ENCODE measurements around the gene STH.

STH gene

DNA sequence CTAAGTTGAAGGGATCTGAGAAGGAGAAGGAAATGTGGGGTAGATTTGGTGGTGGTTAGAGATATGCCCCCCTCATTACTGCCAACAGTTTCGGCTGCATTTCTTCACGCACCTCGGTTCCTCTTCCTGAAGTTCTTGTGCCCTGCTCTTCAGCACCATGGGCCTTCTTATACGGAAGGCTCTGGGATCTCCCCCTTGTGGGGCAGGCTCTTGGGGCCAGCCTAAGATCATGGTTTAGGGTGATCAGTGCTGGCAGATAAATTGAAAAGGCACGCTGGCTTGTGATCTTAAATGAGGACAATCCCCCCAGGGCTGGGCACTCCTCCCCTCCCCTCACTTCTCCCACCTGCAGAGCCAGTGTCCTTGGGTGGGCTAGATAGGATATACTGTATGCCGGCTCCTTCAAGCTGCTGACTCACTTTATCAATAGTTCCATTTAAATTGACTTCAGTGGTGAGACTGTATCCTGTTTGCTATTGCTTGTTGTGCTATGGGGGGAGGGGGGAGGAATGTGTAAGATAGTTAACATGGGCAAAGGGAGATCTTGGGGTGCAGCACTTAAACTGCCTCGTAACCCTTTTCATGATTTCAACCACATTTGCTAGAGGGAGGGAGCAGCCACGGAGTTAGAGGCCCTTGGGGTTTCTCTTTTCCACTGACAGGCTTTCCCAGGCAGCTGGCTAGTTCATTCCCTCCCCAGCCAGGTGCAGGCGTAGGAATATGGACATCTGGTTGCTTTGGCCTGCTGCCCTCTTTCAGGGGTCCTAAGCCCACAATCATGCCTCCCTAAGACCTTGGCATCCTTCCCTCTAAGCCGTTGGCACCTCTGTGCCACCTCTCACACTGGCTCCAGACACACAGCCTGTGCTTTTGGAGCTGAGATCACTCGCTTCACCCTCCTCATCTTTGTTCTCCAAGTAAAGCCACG, 28.3 kb downstream of the STH start:
- TF ChIP-seq, protein P1, sequence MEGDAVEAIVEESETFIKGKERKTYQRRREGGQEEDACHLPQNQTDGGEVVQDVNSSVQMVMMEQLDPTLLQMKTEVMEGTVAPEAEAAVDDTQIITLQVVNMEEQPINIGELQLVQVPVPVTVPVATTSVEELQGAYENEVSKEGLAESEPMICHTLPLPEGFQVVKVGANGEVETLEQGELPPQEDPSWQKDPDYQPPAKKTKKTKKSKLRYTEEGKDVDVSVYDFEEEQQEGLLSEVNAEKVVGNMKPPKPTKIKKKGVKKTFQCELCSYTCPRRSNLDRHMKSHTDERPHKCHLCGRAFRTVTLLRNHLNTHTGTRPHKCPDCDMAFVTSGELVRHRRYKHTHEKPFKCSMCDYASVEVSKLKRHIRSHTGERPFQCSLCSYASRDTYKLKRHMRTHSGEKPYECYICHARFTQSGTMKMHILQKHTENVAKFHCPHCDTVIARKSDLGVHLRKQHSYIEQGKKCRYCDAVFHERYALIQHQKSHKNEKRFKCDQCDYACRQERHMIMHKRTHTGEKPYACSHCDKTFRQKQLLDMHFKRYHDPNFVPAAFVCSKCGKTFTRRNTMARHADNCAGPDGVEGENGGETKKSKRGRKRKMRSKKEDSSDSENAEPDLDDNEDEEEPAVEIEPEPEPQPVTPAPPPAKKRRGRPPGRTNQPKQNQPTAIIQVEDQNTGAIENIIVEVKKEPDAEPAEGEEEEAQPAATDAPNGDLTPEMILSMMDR (IDR thresholded peaks at IDR 0.05; ENCODE audit: control insufficient read depth, insufficient read depth, low read depth, low read length, missing control alignments): no peak
- DNase-seq (ENCODE audit: low read depth): no peak
- H3K4me3 ChIP-seq (ENCODE audit: control insufficient read depth, low read depth, low read length): no peak overlapping the region

GRCh38 chr17:46027976-46028325, 28.9 kb downstream of the STH start:
- TF ChIP-seq, protein P1 (IDR thresholded peaks at IDR 0.05; ENCODE audit: control insufficient read depth, insufficient read depth, low read depth, low read length, missing control alignments): no peak
- no peak for DNase-seq (ENCODE audit: low read depth)
- H3K4me3 ChIP-seq (ENCODE audit: control insufficient read depth, low read depth, low read length): no peak overlapping the region

DNA sequence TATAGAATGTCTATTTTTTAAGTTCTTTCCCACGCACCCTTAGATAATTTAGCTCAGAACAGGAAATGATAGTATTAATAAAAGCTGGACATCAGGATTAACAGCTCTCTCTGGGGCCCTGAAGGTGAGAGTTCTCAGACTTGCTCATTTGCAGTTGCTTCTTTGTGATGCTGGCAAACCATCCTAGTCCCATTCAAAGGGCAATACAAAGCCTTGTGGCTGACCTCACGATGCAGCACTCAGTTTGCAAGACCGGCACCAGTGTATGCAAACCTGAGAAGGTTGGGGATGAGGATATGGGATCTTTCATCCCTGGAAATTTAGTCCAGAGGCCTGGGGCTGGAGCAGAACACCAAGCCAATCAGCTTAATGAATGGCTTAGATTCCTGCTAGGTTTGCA, 29.3 kb downstream of the STH start:
- H3K4me3 ChIP-seq (ENCODE audit: control insufficient read depth, low read depth, low read length): no peak overlapping the region
- TF ChIP-seq, protein P1 (IDR thresholded peaks at IDR 0.05; ENCODE audit: control insufficient read depth, insufficient read depth, low read depth, low read length, missing control alignments): no peak
- no peak for DNase-seq (ENCODE audit: low read depth)

DNA sequence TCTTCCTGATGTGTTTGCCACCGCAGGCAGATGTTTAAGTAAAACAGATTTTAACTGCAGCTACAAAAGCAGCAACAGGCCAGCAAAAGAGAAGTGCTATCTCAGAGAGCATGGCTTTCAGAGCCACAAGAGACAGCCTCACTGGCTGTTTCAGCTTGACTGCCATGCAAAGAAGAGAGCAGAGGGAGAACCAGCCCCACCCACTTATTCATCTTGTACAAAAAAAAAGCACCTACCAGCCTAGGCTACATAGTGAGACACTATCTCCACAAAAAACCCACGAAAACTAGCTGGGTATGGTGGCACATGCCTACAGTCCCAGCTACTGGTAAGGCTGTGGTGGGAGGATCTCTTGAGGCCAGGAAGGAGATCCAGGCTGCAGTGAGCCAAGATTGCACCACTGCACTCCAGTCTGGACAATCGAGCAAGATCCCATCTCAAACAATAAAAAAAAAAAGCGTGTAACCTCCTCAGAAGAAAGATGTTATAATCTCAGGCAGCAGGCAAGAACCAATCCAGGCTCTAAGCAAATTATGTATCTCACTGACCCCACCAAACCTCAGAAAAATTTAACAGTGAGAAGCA, 30.0 kb downstream of the STH start:
- TF ChIP-seq, protein P1 (IDR thresholded peaks at IDR 0.05; ENCODE audit: control insufficient read depth, insufficient read depth, low read depth, low read length, missing control alignments): no peak
- no peak overlapping the region for H3K4me3 ChIP-seq (ENCODE audit: control insufficient read depth, low read depth, low read length)
- DNase-seq (ENCODE audit: low read depth): no peak

GRCh38 chr17:46029627-46030026, 30.6 kb downstream of the STH start:
- DNase-seq (ENCODE audit: low read depth): no peak
- TF ChIP-seq, protein P1 (IDR thresholded peaks at IDR 0.05; ENCODE audit: control insufficient read depth, insufficient read depth, low read depth, low read length, missing control alignments): no peak
- no peak overlapping the region for H3K4me3 ChIP-seq (ENCODE audit: control insufficient read depth, low read depth, low read length)

DNA sequence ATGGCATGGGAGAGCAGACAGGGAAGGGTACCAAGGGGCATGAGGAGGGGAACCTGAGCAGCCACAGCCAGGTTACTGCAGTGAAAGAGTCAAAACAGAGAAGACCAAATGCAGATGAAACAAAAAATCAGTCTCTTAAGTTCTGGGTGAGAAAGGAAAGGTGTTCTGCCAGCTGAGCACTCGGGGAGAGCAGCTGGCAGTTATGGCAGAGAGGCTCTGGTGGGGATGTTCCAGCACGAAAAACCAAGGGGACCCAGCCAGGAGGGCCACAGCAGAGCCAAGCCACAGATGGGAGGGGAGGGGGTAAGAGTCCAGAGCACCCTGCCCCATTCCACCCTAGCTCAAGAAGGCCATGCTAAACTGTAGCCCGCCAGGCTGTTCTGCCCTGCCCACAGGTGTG, 31.7 kb downstream of the STH start:
- TF ChIP-seq, protein P1 (IDR thresholded peaks at IDR 0.05; ENCODE audit: control insufficient read depth, insufficient read depth, low read depth, low read length, missing control alignments): no peak
- no peak overlapping the region for H3K4me3 ChIP-seq (ENCODE audit: control insufficient read depth, low read depth, low read length)
- DNase-seq (ENCODE audit: low read depth): no peak
